HepG2 (cell line): ENCODE data around the gene SEBOX. TPM values are rescaled to one million over a fixed set of nuclear protein-coding genes. Genes with fewer than 3 reads are reported as not detected.
A peak's percentile ranks its signal among the peaks of the same experiment; 100 is the strongest.

Experiments
- HDAC1 ChIP-seq: sonication (generic); formaldehyde crosslinking; IDR thresholded peaks from 2 replicates; pipeline ENCODE4 v1.5.1; 2020; ENCODE audit warnings: mild to moderate bottlenecking, missing genetic modification reagents
- MTF1 ChIP-seq: sonication (generic); formaldehyde crosslinking; IDR thresholded peaks from 2 replicates; pipeline ENCODE4 v1.5.0; 2020; ENCODE audit warnings: missing genetic modification reagents
- RBFOX2 ChIP-seq: fragments of 200-400 bp; formaldehyde crosslinking; IDR thresholded peaks from 2 replicates; pipeline ENCODE4 v1.6.1; 2017; ENCODE audit warnings: low read depth, mild to moderate bottlenecking, low read length
- RCOR2 ChIP-seq: IDR thresholded peaks from 2 replicates; pipeline ENCODE4 v1.6.1; 2016; ENCODE audit warnings: missing biosample characterization, missing genetic modification reagents
- STAG1 ChIP-seq: sonication (generic); formaldehyde crosslinking; IDR thresholded peaks from 2 replicates; pipeline ENCODE4 v1.4.0; 2020; ENCODE audit warnings: missing genetic modification reagents
- TBL1XR1 ChIP-seq: fragments of 150-350 bp; IDR thresholded peaks from 2 replicates; pipeline ENCODE4 v1.6.1; 2014; ENCODE audit warnings: borderline replicate concordance, low read length; ENCODE audit not compliant: partially characterized antibody
- U2AF2 ChIP-seq: fragments of 200-400 bp; formaldehyde crosslinking; IDR thresholded peaks from 2 replicates; pipeline ENCODE4 v1.6.1; 2017; ENCODE audit warnings: low read depth, mild to moderate bottlenecking, low read length
- XRCC5 ChIP-seq: fragments of 200-400 bp; formaldehyde crosslinking; optimal IDR thresholded peaks from 2 replicates; pipeline ENCODE3; 2017; ENCODE audit warnings: mild to moderate bottlenecking, low read length
- ZNF292 ChIP-seq: sonication (generic); formaldehyde crosslinking; IDR thresholded peaks from 2 replicates; pipeline ENCODE4 v1.8.1; 2022; ENCODE audit warnings: mild to moderate bottlenecking, low read depth, missing genetic modification reagents, borderline replicate concordance
- ZNF296 ChIP-seq: sonication (generic); formaldehyde crosslinking; conservative IDR thresholded peaks from 2 replicates; pipeline ENCODE4 v1.5.0; 2020; ENCODE audit warnings: mild to moderate bottlenecking, missing genetic modification reagents
- ZNF317 ChIP-seq: sonication (generic); formaldehyde crosslinking; IDR thresholded peaks from 2 replicates; pipeline ENCODE4 v1.5.0; 2020; ENCODE audit warnings: mild to moderate bottlenecking, missing genetic modification reagents
- ZNF430 ChIP-seq: sonication (generic); formaldehyde crosslinking; IDR thresholded peaks from 2 replicates; pipeline ENCODE4 v1.9.0; 2021; ENCODE audit warnings: mild to moderate bottlenecking, missing genetic modification reagents
- ZNF766 ChIP-seq: sonication (generic); formaldehyde crosslinking; IDR thresholded peaks from 2 replicates; pipeline ENCODE4 v1.5.0; 2020; ENCODE audit warnings: missing genetic modification reagents, borderline replicate concordance
- polyA plus RNA-seq, 8 experiments: library from polyadenylated mRNA; depleted of rRNA in 3 of 8; stranded (reverse) in 7 of 8; unstranded in 1 of 8; fragments of >200 nt; fragmentation: Illumina TruSeq in 4 of 8; extraction: Trizol in 4 of 8; gene quantifications; 2 replicates each; pipeline versions ENCODE4 v1.2.1 to v1.2.3, GENCODE V29; 2011 to 2016; ENCODE audit warnings: low read depth in 4 of 8, missing spikeins in 1 of 8, mixed read lengths in 1 of 8; ENCODE audit not compliant: insufficient read depth in 1 of 8
- total RNA-seq, 5 experiments: library from RNA; depleted of rRNA; stranded (reverse); fragments of >200 nt; fragmentation: Illumina TruSeq; extraction: Trizol; gene quantifications; 2 replicates each; pipeline ENCODE4 v1.2.3, GENCODE V29; 2016; ENCODE audit warnings: low read depth in 1 of 5
- TF ChIP-seq, protein P1 (sequence below): sonication (generic); formaldehyde crosslinking; IDR thresholded peaks from 2 replicates; pipeline ENCODE4 v1.5.0; 2020; ENCODE audit warnings: mild to moderate bottlenecking, missing genetic modification reagents
- TF ChIP-seq, protein P2 (sequence below): IDR thresholded peaks from 2 replicates; pipeline ENCODE4 v1.6.1; 2018; ENCODE audit warnings: missing genetic modification reagents
- TF ChIP-seq, protein P3 (sequence below): sonication (generic); formaldehyde crosslinking; IDR thresholded peaks from 2 replicates; pipeline ENCODE4 v1.4.0; 2020; ENCODE audit warnings: missing genetic modification reagents, mild to moderate bottlenecking, borderline replicate concordance
- TF ChIP-seq, protein P4 (sequence below): sonication (generic); formaldehyde crosslinking; IDR thresholded peaks from 2 replicates; pipeline ENCODE4 v1.4.0; 2020; ENCODE audit warnings: missing genetic modification reagents

SEBOX gene
- total and polyA plus RNA-seq, 2 of the 13 experiments (the other 11 are each of a cell fraction or from before 2014, with no cell fraction given) = not detected

DNA sequence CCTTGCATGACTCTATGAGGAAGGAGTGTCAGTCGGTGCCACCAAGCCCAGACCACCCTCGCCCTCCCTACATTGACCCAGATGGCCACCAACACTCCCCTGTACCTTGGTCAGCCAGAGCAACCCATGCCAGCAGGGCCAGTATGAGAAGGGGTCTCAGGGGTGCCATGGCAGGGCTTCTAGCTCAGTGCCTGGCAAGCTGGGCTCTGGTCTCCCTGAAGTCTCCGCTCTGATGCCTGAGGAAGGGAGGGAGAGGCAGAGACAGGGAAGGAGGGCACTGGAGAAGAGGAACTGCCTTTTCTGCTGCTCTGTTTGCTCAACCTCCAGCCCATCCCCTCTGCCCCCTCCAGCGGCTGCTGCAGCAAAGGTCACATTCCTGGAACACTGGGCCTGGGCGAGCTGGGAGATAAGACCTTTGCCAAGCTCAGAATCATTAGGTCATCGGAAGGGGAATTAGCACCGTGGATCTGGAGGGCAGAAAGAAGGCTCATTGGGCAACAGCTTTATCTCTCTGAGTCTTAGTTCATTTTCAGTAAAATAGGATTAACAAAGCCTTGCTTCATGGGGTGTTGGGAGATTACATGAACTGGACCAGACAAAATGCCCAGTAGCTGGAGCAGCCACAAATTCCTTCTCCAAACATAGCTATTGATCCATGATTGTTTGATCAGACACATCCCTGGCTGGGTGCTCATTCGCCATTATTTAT is 5.2 kb upstream of the SEBOX start, which contains the start of gene VTN (continued):
- 0 out of 2 replicates have a peak, but pooled peaks have one; percentile 45 for TF ChIP-seq ZNF766 (CRISPR knock-in tag)
- peak; percentile 71; the same call in 1 of the 2 replicates for TF ChIP-seq ZNF292 (CRISPR knock-in tag)
- TF ChIP-seq TBL1XR1 = no peak
- TF ChIP-seq ZNF317 = peak; percentile 35; the same call in 1 of the 2 replicates
- TF ChIP-seq, protein P1, sequence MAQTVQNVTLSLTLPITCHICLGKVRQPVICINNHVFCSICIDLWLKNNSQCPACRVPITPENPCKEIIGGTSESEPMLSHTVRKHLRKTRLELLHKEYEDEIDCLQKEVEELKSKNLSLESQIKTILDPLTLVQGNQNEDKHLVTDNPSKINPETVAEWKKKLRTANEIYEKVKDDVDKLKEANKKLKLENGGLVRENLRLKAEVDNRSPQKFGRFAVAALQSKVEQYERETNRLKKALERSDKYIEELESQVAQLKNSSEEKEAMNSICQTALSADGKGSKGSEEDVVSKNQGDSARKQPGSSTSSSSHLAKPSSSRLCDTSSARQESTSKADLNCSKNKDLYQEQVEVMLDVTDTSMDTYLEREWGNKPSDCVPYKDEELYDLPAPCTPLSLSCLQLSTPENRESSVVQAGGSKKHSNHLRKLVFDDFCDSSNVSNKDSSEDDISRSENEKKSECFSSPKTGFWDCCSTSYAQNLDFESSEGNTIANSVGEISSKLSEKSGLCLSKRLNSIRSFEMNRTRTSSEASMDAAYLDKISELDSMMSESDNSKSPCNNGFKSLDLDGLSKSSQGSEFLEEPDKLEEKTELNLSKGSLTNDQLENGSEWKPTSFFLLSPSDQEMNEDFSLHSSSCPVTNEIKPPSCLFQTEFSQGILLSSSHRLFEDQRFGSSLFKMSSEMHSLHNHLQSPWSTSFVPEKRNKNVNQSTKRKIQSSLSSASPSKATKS = no peak
- TF ChIP-seq XRCC5 = peak; percentile 88
- TF ChIP-seq, protein P2, sequence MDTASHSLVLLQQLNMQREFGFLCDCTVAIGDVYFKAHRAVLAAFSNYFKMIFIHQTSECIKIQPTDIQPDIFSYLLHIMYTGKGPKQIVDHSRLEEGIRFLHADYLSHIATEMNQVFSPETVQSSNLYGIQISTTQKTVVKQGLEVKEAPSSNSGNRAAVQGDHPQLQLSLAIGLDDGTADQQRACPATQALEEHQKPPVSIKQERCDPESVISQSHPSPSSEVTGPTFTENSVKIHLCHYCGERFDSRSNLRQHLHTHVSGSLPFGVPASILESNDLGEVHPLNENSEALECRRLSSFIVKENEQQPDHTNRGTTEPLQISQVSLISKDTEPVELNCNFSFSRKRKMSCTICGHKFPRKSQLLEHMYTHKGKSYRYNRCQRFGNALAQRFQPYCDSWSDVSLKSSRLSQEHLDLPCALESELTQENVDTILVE (CRISPR knock-in tag) = peak; percentile 87
- no peak for TF ChIP-seq ZNF296 (CRISPR knock-in tag)
- peak; percentile 71; the same call in 1 of the 2 replicates for TF ChIP-seq ZNF430 (CRISPR knock-in tag)
- TF ChIP-seq STAG1 = peak; percentile 40; the same call in 1 of the 2 replicates
- no peak for TF ChIP-seq U2AF2
- TF ChIP-seq HDAC1 (CRISPR knock-in tag) = peak; percentile 84
- TF ChIP-seq, protein P3, sequence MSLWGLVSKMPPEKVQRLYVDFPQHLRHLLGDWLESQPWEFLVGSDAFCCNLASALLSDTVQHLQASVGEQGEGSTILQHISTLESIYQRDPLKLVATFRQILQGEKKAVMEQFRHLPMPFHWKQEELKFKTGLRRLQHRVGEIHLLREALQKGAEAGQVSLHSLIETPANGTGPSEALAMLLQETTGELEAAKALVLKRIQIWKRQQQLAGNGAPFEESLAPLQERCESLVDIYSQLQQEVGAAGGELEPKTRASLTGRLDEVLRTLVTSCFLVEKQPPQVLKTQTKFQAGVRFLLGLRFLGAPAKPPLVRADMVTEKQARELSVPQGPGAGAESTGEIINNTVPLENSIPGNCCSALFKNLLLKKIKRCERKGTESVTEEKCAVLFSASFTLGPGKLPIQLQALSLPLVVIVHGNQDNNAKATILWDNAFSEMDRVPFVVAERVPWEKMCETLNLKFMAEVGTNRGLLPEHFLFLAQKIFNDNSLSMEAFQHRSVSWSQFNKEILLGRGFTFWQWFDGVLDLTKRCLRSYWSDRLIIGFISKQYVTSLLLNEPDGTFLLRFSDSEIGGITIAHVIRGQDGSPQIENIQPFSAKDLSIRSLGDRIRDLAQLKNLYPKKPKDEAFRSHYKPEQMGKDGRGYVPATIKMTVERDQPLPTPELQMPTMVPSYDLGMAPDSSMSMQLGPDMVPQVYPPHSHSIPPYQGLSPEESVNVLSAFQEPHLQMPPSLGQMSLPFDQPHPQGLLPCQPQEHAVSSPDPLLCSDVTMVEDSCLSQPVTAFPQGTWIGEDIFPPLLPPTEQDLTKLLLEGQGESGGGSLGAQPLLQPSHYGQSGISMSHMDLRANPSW (CRISPR knock-in tag) = 0 out of 2 replicates have a peak, but pooled peaks have one; percentile 76
- TF ChIP-seq RCOR2 (CRISPR knock-in tag) = peak; percentile 69
- TF ChIP-seq, protein P4, sequence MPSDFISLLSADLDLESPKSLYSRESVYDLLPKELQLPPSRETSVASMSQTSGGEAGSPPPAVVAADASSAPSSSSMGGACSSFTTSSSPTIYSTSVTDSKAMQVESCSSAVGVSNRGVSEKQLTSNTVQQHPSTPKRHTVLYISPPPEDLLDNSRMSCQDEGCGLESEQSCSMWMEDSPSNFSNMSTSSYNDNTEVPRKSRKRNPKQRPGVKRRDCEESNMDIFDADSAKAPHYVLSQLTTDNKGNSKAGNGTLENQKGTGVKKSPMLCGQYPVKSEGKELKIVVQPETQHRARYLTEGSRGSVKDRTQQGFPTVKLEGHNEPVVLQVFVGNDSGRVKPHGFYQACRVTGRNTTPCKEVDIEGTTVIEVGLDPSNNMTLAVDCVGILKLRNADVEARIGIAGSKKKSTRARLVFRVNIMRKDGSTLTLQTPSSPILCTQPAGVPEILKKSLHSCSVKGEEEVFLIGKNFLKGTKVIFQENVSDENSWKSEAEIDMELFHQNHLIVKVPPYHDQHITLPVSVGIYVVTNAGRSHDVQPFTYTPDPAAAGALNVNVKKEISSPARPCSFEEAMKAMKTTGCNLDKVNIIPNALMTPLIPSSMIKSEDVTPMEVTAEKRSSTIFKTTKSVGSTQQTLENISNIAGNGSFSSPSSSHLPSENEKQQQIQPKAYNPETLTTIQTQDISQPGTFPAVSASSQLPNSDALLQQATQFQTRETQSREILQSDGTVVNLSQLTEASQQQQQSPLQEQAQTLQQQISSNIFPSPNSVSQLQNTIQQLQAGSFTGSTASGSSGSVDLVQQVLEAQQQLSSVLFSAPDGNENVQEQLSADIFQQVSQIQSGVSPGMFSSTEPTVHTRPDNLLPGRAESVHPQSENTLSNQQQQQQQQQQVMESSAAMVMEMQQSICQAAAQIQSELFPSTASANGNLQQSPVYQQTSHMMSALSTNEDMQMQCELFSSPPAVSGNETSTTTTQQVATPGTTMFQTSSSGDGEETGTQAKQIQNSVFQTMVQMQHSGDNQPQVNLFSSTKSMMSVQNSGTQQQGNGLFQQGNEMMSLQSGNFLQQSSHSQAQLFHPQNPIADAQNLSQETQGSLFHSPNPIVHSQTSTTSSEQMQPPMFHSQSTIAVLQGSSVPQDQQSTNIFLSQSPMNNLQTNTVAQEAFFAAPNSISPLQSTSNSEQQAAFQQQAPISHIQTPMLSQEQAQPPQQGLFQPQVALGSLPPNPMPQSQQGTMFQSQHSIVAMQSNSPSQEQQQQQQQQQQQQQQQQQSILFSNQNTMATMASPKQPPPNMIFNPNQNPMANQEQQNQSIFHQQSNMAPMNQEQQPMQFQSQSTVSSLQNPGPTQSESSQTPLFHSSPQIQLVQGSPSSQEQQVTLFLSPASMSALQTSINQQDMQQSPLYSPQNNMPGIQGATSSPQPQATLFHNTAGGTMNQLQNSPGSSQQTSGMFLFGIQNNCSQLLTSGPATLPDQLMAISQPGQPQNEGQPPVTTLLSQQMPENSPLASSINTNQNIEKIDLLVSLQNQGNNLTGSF = no peak
- TF ChIP-seq MTF1 (CRISPR knock-in tag) = no peak
- TF ChIP-seq RBFOX2 = no peak
